Stimulated activated CD4-positive, alpha-beta T cell treated with anti-CD3 and anti-CD28 coated beads, Interleukin-15, amount 100 ng/mL, for 48 hours (primary cell): ENCODE results near the gene UCN.
A peak's percentile ranks its signal among the peaks of the same experiment; 100 is the strongest.
"Not testable (repeated sequence)": the region's sequence is repeated elsewhere in the genome, so short reads cannot be mapped to it uniquely, and the experiment has no call there.

Experiments
- DNase-seq, 2 donors: peaks; one replicate each; pipeline ENCODE4 v3.0.0-alpha.2; 2020; ENCODE audit warnings: low read depth in 2 of 2

Gene UCN

GRCh38 chr2:27284996-27285395 lies 23.2 kb downstream of the UCN start:
- no peak for DNase-seq

GRCh38 chr2:27282892-27283291 lies 25.4 kb downstream of the UCN start:
- no peak for DNase-seq

- DNase-seq: no peak
Observed at GRCh38 chr2:27281855-27282559, 26.2 kb downstream of the UCN start, which contains the start of gene TRIM54. TRIM54 (plus strand) TSS chr2:27282429; CDS start chr2:27282732, 303 bp downstream.

GRCh38 chr2:27281442-27281841 lies 26.8 kb downstream of the UCN start:
- no peak for DNase-seq

GRCh38 chr2:27280826-27281225 lies 27.4 kb downstream of the UCN start:
- DNase-seq: no peak

GRCh38 chr2:27278010-27278409 lies 30.2 kb downstream of the UCN start:
- no peak for DNase-seq

- DNase-seq: no peak
Observed at GRCh38 chr2:27275211-27276150, 32.8 kb downstream of the UCN start, which contains the start of gene DNAJC5G. DNAJC5G (plus strand) TSS chr2:27275433; CDS start chr2:27276729, 1,296 bp downstream.

GRCh38 chr2:27272537-27273522 lies 35.4 kb downstream of the UCN start:
- DNase-seq: not testable (repeated sequence)

GRCh38 chr2:27271631-27272340 lies 36.5 kb downstream of the UCN start:
- no peak for DNase-seq

GRCh38 chr2:27270670-27271069 lies 37.6 kb downstream of the UCN start:
- no peak for DNase-seq

GRCh38 chr2:27270131-27270530 lies 38.1 kb downstream of the UCN start:
- DNase-seq: no peak

GRCh38 chr2:27268296-27268695 lies 39.9 kb downstream of the UCN start:
- not testable (repeated sequence) for DNase-seq

GRCh38 chr2:27265536-27265870 lies 42.7 kb downstream of the UCN start:
- DNase-seq: no peak

GRCh38 chr2:27264753-27265535 lies 43.3 kb downstream of the UCN start:
- DNase-seq: peak in 1 of 2 donors; percentile 48

GRCh38 chr2:27264253-27264752 lies 43.9 kb downstream of the UCN start:
- no peak for DNase-seq

- DNase-seq: no peak
Observed at GRCh38 chr2:27263287-27264252, 44.7 kb downstream of the UCN start.

- DNase-seq: peak; percentile 40 to 70
Observed at GRCh38 chr2:27262379-27263286, 45.6 kb downstream of the UCN start, which contains the start of gene SLC30A3. SLC30A3 (minus strand) TSS chr2:27263047; CDS start chr2:27262906, 141 bp downstream.

- DNase-seq: no peak
Observed at GRCh38 chr2:27261926-27262298, 46.3 kb downstream of the UCN start.
